ACHN (cell line): ENCODE data around the gene SLC45A1.

ENCODE experiments used
- DNase-seq: peaks from one replicate; pipeline ENCODE4 v3.0.0-alpha.2; 2015
- in situ Hi-C: cut with HindIII; loops from 2 replicates; pipeline ENCODE4 v1.10.0; 2017; ENCODE audit warnings: low sequenced_read_pairs, low pct_ligation_motif_present, low pct_unique_long_range_greater_than_20kb

Gene SLC45A1

DNA sequence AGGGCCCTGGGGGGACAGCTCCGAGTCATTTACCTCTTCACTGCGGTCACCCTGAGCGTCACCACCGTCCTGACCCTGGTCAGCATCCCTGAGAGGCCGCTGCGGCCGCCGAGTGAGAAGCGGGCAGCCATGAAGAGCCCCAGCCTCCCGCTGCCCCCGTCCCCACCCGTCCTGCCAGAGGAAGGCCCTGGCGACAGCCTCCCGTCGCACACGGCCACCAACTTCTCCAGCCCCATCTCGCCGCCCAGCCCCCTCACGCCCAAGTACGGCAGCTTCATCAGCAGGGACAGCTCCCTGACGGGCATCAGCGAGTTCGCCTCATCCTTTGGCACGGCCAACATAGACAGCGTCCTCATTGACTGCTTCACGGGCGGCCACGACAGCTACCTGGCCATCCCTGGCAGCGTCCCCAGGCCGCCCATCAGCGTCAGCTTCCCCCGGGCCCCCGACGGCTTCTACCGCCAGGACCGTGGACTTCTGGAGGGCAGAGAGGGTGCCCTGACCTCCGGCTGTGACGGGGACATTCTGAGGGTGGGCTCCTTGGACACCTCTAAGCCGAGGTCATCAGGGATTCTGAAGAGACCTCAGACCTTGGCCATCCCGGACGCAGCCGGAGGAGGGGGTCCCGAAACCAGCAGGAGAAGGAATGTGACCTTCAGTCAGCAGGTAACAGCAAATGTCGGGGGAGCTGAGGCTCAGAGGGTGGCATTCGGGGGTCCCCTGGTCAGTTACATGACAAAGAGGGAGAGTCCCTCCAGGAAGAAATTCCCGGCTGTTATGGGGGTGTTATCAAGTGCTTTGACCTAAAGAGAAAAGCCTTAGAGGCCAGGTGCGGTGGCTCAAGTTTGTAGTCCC is 12.6 kb downstream of the SLC45A1 start:
- DNase-seq: no peak
- in situ Hi-C loops: no loop called here

DNA sequence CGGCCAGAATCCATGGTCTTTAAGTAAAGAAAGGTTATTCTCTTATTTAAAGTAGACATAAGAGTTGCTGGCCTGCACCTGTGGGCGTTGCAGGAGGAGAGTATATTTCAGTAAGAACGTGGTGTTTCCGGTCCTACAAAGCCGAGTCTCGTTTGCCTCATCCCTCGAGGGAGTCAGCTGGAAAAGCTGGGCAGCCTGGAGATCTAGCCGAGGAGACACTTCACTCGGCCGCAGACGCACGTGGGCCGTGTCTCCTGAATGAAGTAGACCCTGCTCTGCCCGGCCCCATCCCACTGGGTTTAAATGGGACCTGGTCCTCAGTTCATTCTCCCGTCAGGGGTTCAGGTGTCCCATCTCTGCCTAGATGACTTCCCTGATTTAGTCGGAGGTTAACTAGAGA is 14.9 kb downstream of the SLC45A1 start:
- in situ Hi-C loops: no loop called here

DNA sequence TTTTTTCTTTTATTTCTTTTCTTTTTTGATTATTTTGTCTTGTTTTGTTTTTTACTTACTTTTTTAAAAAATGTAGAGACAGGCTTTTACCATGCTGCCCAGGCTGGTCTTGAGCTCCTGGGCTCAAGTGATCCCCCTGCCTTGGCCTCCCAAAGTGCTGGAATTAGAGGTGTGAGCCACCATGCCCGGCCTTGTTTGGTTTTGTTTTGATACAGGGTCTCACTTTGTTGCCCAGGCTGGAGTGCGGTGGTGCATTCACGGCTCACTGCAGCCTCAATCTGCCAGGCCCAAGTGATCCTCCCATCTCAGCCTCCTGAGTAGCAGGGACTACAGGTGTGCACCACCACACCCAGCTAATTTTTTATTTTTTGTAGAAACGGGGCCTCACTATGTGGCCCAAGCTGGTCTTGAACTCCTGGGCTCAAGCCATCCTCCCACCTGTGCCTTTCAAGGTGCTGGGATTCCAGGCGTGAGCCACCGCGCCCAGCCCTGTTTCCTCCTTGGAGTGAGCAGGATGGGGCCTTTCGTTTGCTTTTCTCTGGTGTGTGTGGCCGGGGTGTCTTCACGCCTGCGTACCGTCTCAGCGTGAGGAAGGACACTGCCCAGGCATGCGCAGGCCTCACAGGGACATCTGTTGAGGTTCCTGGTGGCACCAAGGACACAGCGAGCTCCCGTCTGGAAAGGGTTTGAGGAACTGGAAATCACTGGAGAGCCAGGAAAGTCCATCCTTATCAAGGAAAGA is 15.5 kb downstream of the SLC45A1 start:
- DNase-seq: no peak
- in situ Hi-C loops: no loop called here

More for the DNA sequence above, 14.9 kb downstream of the SLC45A1 start:
- DNase-seq: no peak

DNA sequence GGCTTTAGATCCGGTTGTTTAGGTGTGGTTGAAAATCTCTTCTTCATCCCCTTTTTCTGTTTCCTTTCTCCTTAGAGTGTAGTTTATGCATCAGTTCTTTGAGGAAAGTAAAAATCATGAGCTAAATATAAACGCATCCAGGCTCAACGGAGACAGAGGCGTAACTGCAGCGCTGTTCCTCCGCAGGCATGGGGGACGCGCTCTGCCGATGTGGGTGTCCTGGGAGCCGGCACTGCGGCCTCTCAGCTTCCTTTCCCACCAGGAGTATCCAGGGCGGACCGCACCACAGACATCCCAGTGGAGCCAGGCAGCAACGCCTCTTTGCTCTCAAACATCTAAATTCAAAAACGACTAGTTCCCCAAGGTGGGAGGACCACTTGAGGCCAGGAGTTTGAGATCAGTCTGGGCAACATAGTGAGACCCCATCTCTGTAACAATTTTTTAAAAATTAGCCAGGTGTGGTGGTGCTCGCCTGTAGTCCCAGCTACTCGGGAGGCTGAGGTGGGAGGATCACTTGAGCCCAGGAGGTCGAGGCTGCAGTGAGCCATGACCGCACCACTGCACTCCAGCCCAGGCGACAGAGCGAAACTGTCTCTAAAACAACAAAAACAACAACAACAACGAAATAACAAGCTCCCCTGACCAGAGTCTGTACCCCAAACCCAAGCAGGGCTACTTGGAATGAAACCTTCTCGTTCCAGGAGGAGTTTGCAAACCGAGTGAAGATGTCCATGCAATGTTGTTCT is 16.4 kb downstream of the SLC45A1 start:
- in situ Hi-C loops: no loop called here
- DNase-seq: no peak

DNA sequence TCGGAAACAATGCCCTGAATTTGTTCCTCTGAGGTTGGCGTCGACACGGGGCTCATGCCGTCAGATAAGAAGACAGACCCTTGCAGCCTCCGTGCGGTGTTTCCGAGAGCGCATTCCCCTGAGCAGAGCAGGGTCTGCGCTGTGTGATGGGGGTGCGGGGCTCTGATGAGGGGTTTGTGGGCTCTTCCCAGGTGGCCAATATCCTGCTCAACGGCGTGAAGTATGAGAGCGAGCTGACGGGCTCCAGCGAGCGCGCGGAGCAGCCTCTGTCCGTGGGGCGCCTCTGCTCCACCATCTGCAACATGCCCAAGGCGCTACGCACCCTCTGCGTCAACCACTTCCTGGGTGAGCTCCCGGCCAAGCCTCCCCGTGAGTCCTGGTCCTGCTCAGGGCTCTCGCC is 17.3 kb downstream of the SLC45A1 start:
- in situ Hi-C loops: no loop called here
- no peak for DNase-seq

DNA sequence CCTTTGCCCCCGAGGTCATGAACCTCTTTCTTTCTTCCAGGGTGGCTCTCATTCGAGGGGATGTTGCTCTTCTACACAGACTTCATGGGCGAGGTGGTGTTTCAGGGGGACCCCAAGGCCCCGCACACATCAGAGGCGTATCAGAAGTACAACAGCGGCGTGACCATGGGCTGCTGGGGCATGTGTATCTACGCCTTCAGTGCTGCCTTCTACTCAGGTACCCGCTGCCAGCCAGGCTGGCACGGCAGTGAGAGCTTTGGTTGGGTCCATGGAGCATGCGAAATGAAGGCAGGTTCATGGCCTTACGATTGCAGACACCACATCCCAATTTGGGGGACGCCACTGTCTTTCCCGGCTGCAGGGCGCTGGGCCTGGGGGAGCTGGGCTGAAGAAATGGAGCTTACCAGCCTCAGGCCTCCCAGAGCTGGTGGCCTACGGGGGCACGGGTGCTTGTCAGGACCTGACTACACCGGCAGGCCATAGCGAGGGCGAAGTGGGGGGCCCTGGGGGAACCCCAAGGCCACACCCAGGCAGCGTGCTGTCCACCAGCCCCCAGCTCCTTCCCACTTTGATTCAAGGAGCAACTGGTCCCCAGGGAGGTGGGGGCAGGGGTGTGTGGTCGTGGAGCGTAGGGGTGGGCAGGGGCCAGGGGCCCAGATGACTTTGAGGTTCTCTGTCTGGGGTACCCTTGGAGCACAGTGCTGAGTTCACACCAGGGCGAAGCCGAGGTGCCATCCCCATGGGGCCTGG is 20.0 kb downstream of the SLC45A1 start:
- no peak for DNase-seq
- in situ Hi-C loops: no loop called here

DNA sequence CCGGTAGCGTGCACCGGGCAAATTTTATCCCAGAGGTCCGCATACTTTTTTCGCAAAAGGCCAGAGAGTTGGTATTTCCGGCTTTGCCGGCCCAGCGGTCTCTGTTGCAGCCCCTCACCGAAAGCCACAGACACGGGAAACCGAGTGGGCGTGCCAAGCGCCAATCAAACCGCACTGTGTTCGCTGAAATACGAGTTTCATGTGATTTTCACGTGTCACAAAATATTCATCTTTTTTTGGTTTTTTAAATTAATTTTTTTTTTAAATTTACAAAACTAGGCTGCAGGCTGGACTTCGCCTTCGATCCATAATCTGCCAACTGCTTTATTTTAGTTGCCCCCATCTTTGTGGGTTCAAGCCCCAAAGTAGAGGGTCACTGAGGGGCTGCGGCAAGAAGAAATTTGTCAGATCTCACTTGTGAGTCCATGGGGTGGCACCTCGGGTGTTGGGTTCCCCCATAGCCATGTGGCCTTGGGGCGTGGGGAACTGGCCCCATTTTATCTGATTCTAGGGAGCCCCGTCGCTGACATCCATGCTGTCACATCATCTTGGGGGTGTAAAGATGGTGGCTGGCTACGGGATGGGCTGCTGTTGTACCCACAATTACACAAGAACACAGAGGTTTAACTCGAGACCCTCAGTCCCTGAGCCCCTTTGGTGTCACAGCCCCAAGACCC is 20.8 kb downstream of the SLC45A1 start:
- DNase-seq: no peak
- in situ Hi-C loops: no loop called here

DNA sequence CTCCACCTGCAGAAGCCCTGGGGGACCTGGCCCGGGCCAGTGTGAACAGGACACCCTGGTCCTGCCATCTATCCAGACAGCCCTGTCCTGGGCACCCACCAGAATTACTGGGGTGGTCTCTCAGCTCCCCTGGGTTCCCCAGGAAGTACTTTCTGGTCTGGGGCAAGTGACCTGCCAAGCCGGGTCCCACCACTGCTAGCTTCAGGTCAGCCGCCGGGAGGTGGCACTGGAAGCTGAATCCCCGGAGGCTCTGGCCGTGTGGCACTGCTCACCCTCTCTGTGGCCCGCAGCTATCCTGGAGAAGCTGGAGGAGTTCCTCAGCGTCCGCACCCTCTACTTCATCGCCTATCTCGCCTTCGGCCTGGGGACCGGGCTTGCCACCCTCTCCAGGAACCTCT is 21.3 kb downstream of the SLC45A1 start:
- in situ Hi-C loops: no loop called here
- no peak for DNase-seq

DNA sequence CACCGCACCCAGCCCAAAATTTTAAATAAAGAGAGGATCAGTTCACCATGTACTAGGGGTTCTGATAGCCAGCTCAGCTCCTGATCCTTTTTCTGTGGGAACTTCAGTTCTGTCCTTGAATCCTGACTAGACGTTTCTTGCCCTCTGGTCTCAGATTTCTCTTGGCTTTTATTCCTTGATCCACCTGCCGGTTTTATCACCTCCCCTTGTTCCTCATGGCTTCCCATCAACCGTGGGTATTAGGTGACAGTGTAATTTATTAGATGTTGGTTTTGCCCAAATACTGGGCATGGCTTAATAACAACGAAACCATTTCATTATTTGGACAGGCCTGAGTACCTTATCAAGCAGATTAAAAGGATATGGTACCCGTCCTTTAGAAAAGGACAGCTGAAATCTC is 22.5 kb downstream of the SLC45A1 start:
- in situ Hi-C loops: no loop called here
- no peak for DNase-seq

DNA sequence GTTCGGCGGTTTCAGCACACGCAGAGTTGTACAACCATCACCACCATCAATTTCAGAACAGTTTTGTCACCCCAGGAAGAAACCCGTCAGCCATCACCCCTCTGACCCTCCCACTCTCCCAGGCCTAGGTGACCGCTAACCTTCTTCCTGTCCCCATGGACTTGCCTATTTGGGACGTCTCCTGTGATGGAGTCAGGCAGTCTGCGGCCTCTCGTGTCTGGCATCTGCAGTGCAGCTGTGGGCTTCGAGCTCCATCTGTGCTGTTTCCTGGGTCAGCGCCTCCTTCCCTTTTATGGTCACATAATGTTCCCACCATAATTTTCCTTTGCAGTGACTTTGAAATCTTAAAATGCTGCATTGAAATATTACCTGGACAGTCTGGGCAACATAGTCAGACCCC is 24.4 kb downstream of the SLC45A1 start:
- no peak for DNase-seq
- in situ Hi-C loops: no loop called here

DNA sequence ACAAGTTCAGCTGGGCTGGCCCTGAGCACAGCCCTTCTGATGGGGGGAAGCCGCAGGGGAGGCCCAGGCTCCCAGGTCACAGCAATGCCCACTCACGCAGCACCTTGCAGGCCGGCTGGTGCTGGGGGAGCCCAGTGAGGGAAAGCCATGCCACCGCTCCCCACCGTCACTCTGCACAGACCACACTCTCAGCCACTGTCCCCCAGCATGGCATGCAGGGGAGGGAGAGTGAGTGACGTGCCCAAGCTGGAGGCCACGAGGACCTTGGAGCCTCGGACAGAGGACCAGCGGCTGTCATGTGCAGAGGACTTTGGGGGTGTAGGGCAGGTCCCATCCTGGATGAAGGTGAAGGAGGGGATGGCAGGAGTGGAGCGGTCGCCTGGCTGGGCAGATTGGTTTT is 25.1 kb downstream of the SLC45A1 start:
- no peak for DNase-seq
- in situ Hi-C loops: no loop called here

DNA sequence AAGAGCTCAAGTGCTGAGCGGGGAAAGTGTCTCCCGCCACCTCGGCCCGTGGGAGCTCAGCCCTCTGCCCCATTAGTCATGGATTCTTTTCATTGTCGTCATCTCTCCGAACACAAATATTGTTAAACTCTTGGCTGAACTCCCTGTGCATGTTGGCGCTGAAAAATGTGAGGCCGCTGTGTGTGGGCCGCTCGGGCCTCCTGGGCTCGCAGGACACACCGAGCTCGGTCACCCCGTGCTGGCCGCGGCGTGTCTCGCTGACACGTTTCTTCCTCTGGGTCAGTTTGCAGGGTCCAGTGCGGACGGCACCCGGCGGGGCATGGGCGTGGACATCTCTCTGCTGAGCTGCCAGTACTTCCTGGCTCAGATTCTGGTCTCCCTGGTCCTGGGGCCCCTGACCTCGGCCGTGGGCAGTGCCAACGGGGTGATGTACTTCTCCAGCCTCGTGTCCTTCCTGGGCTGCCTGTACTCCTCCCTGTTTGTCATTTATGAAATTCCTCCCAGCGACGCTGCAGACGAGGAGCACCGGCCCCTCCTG is 25.6 kb downstream of the SLC45A1 start:
- in situ Hi-C loops: no loop called here
- DNase-seq: peak; percentile 89

DNA sequence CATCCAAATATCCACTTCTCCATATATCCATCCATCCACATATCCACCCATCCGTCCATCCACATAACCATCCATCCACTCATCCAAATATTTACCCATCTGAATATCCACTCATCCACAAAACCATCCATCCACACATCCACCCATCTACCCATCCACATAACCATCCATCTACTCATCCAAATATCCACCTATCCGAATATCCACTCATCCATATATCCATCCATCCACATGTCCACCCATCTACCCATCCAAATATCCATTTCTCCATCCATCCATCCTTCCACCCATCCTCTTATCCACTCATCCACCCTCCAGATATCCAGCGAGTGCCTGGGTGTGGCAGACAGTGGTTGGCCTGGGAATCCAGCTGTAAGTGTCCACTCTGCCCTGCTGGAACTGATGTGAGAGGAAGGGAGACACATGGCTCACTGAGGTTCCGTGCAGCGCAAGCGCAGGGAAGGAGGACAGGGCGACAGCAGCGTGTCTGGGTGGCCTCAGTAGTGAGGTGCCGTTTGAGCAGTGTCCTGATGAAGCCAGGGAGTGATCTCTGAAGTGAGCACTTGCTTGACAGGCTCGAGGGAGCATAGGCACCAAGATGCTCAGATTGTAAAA is 27.1 kb downstream of the SLC45A1 start:
- in situ Hi-C loops: no loop called here

DNA sequence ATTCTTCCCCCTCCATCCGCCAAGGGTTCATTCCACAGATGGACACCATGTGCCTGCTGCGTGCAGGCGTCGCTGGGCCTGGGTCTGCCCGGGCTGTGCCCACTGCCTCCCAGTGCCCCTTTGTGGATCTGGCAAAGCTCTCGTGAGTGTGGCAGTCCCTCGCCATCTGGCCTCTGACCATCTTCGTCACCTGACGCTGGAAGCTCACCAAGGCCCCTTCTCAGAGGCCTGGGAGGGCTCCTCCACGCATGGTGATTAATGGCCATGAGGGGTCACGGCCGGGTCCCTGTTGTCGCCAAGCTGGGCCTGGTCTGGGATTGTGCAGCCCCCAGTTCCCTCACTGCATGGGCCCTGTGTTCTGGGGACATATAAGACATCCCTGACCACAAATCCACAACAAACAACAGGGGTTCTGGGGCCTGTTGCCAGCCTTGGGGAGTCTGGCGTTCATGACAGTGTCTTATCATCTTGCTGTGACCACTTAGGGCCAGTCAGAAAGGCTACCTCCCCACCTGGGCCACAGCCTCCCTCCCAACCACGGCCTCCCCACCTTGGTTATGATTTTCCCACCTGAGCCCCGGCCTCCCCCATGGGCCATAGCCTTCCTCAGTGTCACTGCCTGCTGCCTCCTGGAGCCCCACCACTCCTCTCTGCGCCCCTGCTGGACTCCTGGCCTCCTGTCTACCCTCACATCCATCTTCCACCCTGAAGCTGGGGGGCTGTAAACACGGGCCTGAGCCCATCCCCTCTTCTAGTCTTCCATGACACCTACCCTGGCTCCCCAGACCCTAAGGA is 27.9 kb downstream of the SLC45A1 start:
- no peak for DNase-seq
- in situ Hi-C loops: no loop called here

More for the DNA sequence above, 27.1 kb downstream of the SLC45A1 start:
- no peak for DNase-seq

DNA sequence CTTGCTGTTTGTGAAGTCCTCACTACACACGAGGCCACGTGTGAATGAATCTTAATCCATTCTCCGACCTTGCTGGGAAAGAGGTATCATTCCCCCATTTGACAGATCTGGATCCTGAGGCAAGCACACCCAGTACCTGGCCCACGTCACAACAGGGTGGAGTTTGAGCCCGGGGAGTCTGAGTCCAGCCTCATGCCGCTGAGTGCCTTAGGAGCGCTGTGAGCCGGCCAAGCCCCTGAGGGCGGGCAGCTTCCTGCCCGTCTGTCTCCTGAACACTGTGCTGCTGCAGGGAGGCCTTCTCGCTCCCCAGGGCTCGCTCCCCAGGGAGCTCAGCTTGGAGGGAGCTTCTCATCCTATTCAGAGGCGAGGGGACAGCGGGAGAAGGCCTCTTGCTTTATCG is 29.7 kb downstream of the SLC45A1 start:
- in situ Hi-C loops: no loop called here
- no peak for DNase-seq

DNA sequence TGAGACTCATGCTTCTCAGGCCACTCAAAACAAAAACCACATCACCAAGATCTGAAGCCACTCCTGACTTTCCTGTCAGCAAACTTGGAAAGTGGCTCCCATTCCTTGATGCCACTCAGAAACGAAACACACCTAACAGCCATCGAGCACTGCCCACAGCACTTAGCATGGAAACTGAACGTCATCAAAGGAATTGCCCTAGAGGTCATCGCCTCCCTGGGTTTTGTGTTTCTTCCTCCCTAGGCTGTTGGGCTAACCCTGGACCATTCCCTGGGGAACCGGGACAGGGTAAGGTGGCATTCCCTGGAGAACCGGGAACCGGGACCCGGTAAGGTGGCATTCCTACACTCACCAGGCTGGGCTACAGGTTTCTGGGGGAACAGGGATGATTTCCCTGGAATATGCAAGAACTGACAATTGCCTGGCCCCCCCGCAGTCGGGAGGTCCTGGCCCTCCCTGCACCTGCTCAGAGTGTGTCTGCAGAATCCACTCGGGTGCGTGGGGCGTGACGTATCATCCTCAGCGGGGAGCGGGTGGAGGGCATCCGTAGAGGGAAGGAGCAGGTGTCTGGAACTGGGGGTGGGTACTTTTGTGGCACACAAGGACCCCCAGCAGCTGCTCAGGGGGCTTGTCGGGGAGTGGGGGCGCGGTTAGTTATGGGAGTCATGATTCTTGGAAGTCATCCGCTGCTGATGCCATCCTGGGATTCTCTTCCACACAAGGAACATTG is 30.3 kb downstream of the SLC45A1 start:
- DNase-seq: no peak
- in situ Hi-C loops: no loop called here
